Measurements from ENCODE around the gene MAGEA9. TPM values are rescaled to one million over a fixed set of nuclear protein-coding genes. Genes with fewer than 3 reads are reported as not detected.

The MAGEA9 gene
- total RNA-seq, 1 experiment from 2014 or later: not detected

DNA sequence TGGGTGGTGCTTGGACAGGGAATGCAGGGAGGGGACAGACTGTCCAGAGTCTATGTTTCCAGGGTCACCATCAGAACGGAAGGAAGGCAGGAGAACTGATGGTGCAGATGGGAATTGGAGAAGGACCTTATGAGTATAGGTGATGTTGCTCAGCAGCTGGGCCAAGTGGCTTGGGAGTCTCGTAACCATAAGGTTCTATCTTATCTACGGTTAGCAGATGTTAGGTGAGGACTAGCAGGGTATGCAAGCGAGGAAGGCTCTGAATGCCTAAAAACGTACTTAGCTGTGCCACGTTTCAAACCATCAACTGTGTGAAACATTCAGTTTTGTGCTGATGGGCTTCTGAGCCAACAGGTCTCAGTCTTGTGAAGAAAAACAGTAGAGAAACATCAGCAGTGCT lies 22.4 kb downstream of the MAGEA9 start:
- Mint-ChIP-seq H3K4me3 (ENCODE audit: low read depth, unreplicated experiment) (no peak overlapping the region), H3K4me1 (ENCODE audit: low read depth, unreplicated experiment) (no peaks in the 10 kb centered on the region), H3K36me3 (ENCODE audit: insufficient read depth, unreplicated experiment) (no peaks in the 10 kb centered on the region), H3K27me3 (ENCODE audit: unreplicated experiment) (peaks cover 19% of the 10 kb centered on the region), H3K27ac (ENCODE audit: unreplicated experiment) (no peak overlapping the region), H3K9me3 (ENCODE audit: low read depth, unreplicated experiment) (no peaks in the 10 kb centered on the region)
- BruUV-seq (replicated peaks): no TSS peak
- no peak for DNase-seq
- TF ChIP-seq, protein P1, sequence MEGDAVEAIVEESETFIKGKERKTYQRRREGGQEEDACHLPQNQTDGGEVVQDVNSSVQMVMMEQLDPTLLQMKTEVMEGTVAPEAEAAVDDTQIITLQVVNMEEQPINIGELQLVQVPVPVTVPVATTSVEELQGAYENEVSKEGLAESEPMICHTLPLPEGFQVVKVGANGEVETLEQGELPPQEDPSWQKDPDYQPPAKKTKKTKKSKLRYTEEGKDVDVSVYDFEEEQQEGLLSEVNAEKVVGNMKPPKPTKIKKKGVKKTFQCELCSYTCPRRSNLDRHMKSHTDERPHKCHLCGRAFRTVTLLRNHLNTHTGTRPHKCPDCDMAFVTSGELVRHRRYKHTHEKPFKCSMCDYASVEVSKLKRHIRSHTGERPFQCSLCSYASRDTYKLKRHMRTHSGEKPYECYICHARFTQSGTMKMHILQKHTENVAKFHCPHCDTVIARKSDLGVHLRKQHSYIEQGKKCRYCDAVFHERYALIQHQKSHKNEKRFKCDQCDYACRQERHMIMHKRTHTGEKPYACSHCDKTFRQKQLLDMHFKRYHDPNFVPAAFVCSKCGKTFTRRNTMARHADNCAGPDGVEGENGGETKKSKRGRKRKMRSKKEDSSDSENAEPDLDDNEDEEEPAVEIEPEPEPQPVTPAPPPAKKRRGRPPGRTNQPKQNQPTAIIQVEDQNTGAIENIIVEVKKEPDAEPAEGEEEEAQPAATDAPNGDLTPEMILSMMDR (IDR thresholded peaks at IDR 0.05; ENCODE audit: unreplicated experiment): no peak
- intact Hi-C loops (cut with micrococcal nuclease; ENCODE audit: unreplicated experiment): no loop called here
- CTCF ChIA-PET: no interaction called here

DNA sequence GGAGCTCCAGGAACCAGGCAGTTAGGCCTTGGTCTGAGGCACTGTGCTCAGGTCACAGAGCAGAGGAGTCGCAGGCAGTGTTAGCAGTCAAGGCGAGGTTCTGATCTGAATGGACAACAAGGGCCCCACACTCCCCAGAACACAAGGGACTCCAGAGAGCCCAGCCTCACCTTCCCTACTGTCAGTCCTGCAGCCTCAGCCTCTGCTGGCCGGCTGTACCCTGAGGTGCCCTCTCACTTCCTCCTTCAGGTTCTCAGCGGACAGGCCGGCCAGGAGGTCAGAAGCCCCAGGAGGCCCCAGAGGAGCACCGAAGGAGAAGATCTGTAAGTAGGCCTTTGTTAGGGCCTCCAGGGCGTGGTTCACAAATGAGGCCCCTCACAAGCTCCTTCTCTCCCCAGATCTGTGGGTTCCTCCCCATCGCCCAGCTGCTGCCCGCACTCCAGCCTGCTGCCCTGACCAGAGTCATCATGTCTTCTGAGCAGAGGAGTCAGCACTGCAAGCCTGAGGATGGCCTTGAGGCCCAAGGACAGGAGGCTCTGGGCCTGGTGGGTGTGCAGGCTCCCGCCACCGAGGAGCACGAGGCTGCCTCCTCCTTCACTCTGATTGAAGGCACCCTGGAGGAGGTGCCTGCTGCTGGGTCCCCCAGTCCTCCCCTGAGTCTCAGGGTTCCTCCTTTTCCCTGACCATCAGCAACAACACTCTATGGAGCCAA lies 26.2 kb downstream of the MAGEA9 start:
- Mint-ChIP-seq H3K36me3 (ENCODE audit: insufficient read depth, unreplicated experiment) (no peaks in the 10 kb centered on the region), H3K9me3 (ENCODE audit: low read depth, unreplicated experiment) (no peaks in the 10 kb centered on the region)

DNA sequence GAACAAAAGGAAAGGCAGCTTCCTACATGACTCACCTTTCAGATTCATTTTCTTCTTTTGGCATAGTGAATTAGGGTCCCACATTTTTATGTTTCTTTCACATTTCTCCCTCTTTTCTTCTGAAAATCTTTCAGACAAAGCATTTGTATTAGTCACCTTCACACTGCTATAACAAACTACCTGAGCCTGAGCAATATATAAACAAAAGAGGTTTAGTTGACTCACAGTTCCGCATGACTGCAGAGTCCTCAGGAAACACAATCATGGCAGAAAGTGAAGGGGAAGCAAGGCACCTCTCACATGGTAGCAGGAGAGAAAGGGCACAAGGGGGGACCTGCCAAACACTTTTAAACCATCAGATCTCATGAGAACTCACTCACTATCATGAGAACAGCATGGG lies 36.9 kb downstream of the MAGEA9 start:
- TF ChIP-seq, protein P1 (IDR thresholded peaks at IDR 0.05; ENCODE audit: unreplicated experiment): no peak

More for the DNA sequence above, 26.2 kb downstream of the MAGEA9 start:
- Mint-ChIP-seq H3K4me1 (ENCODE audit: low read depth, unreplicated experiment) (no peaks in the 10 kb centered on the region), H3K27ac (ENCODE audit: unreplicated experiment) (no peak overlapping the region), H3K4me3 (ENCODE audit: low read depth, unreplicated experiment) (no peak overlapping the region), H3K27me3 (ENCODE audit: unreplicated experiment) (peaks cover 22% of the 10 kb centered on the region)
- BruUV-seq (replicated peaks): no TSS peak
- TF ChIP-seq, protein P1 (IDR thresholded peaks at IDR 0.05; ENCODE audit: unreplicated experiment): no peak
- CTCF ChIA-PET: interaction anchor here (0.6 kb wide), 1 partner anchor 1831 kb away, joined by 3 read pairs; no protein-coding TSS in a partner anchor
- DNase-seq: no peak
- intact Hi-C loops (cut with micrococcal nuclease; ENCODE audit: unreplicated experiment): no loop called here

DNA sequence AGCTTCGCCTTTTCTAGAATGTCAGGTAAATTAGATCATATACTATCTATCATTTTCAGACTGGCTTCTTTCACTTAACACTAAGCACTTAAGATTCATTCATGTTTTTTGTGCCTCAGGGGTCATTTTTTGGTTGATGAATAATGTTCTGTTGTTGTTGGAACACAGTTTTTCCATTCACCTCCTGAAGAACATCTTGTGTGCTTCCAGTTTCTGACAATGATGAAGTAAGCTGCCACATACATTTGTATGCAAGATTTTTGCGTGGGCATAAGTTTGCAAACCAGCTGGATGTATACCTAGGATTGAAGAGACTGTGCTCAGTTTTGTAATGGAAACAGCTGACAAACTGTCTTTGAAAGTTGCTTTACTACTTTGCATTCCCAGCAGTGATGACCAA lies 37.6 kb downstream of the MAGEA9 start:
- Mint-ChIP-seq H3K36me3 (ENCODE audit: insufficient read depth, unreplicated experiment) (no peaks in the 10 kb centered on the region), H3K4me1 (ENCODE audit: low read depth, unreplicated experiment) (no peaks in the 10 kb centered on the region), H3K9me3 (ENCODE audit: low read depth, unreplicated experiment) (no peaks in the 10 kb centered on the region), H3K27me3 (ENCODE audit: unreplicated experiment) (peaks cover 43% of the 10 kb centered on the region), H3K4me3 (ENCODE audit: low read depth, unreplicated experiment) (no peak overlapping the region), H3K27ac (ENCODE audit: unreplicated experiment) (no peak overlapping the region)
- no TSS peak for BruUV-seq (replicated peaks)
- no peak for DNase-seq
- TF ChIP-seq, protein P1 (IDR thresholded peaks at IDR 0.05; ENCODE audit: unreplicated experiment): no peak
- intact Hi-C loops (cut with micrococcal nuclease; ENCODE audit: unreplicated experiment): no loop called here
- CTCF ChIA-PET: no interaction called here

More for the DNA sequence above, 36.9 kb downstream of the MAGEA9 start:
- Mint-ChIP-seq H3K36me3 (ENCODE audit: insufficient read depth, unreplicated experiment) (no peaks in the 10 kb centered on the region), H3K27me3 (ENCODE audit: unreplicated experiment) (peaks cover 47% of the 10 kb centered on the region), H3K9me3 (ENCODE audit: low read depth, unreplicated experiment) (no peaks in the 10 kb centered on the region), H3K4me3 (ENCODE audit: low read depth, unreplicated experiment) (no peak overlapping the region), H3K27ac (ENCODE audit: unreplicated experiment) (no peak overlapping the region), H3K4me1 (ENCODE audit: low read depth, unreplicated experiment) (no peaks in the 10 kb centered on the region)
- no peak for DNase-seq
- CTCF ChIA-PET: no interaction called here
- intact Hi-C loops (cut with micrococcal nuclease; ENCODE audit: unreplicated experiment): no loop called here
- BruUV-seq (replicated peaks): no TSS peak
